Mesothelial cell of epicardium (in vitro differentiated cells): ENCODE measurements around the gene CD47. TPM values are rescaled to one million over a fixed set of nuclear protein-coding genes. Genes with fewer than 3 reads are reported as not detected.

Experiments used
- DNase-seq, 2 experiments: peaks; one replicate each; pipeline ENCODE4 v3.0.0; 2021; ENCODE audit warnings: low spot score in 2 of 2; ENCODE audit not compliant: unreplicated experiment in 2 of 2
- H3K27ac Mint-ChIP-seq: 2 replicates; pipeline ENCODE4 v1.8.0; 2021; ENCODE audit warnings: mixed read lengths
- H3K27me3 Mint-ChIP-seq: 2 replicates; pipeline ENCODE4 v1.8.0; 2021; ENCODE audit warnings: low read depth, mixed read lengths
- H3K36me3 Mint-ChIP-seq: 2 replicates; pipeline ENCODE4 v1.8.0; 2021; ENCODE audit warnings: mixed read lengths
- H3K4me1 Mint-ChIP-seq: 2 replicates; pipeline ENCODE4 v1.8.0; 2021; ENCODE audit warnings: mixed read lengths
- H3K4me3 Mint-ChIP-seq: 2 replicates; pipeline ENCODE4 v1.8.0; 2021; ENCODE audit warnings: mild to moderate bottlenecking, moderate library complexity, mixed read lengths
- H3K9me3 Mint-ChIP-seq: 2 replicates; pipeline ENCODE4 v1.8.0; 2021; ENCODE audit warnings: mixed read lengths
- CTCF ChIP-seq: fragments of 200-600 bp; sonication (generic); IDR thresholded peaks from one replicate; pipeline ENCODE4 v1.5.0; 2021; ENCODE audit warnings: antibody characterized with exemption; ENCODE audit not compliant: unreplicated experiment
- total RNA-seq: library from RNA; stranded (reverse); gene quantifications from 3 replicates; pipeline ENCODE4 v1.2.1, GENCODE V29; 2021

CD47 gene
- total RNA-seq, 1 donor from 2014 or later, result 174 TPM

GRCh38 chr3:108126348-108126747, 35.5 kb upstream of the CD47 start:
- no peaks in the 10 kb centered on the region for H3K27me3 Mint-ChIP-seq
- TF ChIP-seq CTCF, result no peak

DNA sequence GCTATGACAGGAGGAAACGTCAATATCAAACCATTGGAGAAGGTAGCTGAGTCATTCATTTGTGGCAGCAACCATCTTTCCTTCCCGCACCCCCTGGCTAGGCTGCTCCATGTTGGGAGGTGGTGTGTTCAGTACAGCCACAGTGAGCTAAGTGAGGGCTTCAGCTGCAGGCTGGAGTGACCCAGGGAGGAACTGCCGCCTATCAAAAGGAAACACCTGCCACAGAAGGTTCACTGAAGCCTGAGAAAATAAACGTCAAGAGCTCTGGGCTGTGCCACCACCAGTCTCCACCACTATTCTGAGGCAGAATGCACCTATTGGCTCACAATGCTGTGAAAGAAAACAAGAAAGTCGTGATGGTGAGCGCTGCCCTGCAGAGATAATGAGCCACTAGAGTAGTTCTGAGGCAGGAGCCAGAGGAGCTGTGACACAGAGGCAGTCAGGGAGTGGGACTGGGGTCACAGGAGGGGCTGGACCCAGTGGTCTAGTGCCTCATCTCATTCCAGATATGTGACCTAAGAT, 34.8 kb upstream of the CD47 start:
- Mint-ChIP-seq H3K4me3 (no peak overlapping the region), H3K27me3 (no peaks in the 10 kb centered on the region), H3K4me1 (peaks cover 11% of the 10 kb centered on the region), H3K36me3 (no peaks in the 10 kb centered on the region), H3K27ac (no peak overlapping the region), H3K9me3 (peaks cover 4% of the 10 kb centered on the region)
- TF ChIP-seq CTCF, result no peak
- no peak for DNase-seq

More at GRCh38 chr3:108126348-108126747, 35.5 kb upstream of the CD47 start:
- no peak for DNase-seq
- Mint-ChIP-seq H3K4me1 (peaks cover 11% of the 10 kb centered on the region), H3K27ac (no peak overlapping the region), H3K36me3 (no peaks in the 10 kb centered on the region), H3K4me3 (no peak overlapping the region), H3K9me3 (peaks cover 4% of the 10 kb centered on the region)

DNA sequence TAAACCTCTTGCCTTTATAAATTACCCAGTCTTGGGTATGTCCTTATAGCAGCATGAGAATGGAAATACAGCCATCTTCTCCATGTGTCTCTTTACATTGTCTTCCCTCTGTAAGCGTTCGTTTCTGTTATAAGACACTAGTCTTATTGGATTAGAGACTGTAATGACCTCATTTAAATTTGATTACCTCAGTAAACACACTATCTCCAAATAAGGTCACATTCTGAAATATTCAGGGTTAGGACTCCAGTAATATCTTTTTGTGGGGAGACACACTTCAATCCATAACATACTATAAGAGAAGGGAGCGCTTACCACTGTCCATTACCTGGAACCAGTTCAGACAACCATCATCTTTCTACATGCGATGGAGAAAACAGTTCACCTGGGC, 34.3 kb upstream of the CD47 start:
- no peak for TF ChIP-seq CTCF
- Mint-ChIP-seq H3K4me1 (peaks cover 11% of the 10 kb centered on the region), H3K27me3 (no peaks in the 10 kb centered on the region), H3K27ac (no peak overlapping the region), H3K4me3 (no peak overlapping the region), H3K9me3 (peaks cover 4% of the 10 kb centered on the region), H3K36me3 (no peaks in the 10 kb centered on the region)
- DNase-seq, result no peak

DNA sequence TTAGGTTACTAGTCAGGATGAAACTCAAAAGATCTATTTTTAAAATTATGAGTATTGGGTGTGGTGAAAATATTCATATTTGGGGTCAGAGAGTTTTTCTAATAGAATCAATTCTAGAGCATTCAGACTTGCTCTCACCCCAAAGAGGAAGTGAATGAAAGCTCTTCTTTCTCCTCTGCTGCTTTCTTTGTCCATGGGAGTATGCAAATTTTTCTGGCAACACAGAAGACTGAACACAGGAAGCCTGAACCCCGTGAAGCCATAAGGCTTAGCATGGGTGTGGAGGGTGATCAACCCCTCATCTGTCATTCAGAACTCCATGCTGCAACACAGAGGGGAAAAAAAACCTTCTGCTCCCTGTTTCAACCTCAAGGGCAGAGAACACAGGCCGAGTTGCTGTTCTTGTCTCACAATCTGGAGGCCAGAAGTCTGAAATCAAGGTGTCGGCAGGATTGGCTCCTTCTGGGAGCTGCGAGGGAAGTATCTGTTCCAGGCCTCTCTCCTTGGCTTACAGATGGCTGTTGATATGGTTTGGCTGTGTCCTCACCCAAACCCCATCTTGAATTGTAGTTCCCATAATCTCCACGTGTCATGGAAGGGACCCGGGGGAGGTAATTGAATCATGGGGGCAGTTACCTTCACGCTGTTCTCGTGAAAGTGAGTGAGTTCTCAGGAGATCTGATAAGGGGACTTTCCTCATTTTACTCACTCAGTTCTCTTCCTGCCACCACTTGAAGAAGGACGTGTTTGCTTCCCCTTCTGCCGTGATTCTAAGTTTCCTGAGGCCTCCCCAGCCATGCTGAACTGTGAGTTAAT, 33.7 kb upstream of the CD47 start:
- no peaks in the 10 kb centered on the region for H3K36me3 Mint-ChIP-seq
- DNase-seq, result no peak
- peaks cover 4% of the 10 kb centered on the region for H3K9me3 Mint-ChIP-seq
- no peaks in the 10 kb centered on the region for H3K27me3 Mint-ChIP-seq
- no peak for TF ChIP-seq CTCF
- H3K4me1 Mint-ChIP-seq, result peaks cover 11% of the 10 kb centered on the region
- H3K27ac Mint-ChIP-seq, result no peak overlapping the region
- no peak overlapping the region for H3K4me3 Mint-ChIP-seq

- peaks cover 2% of the 10 kb centered on the region for H3K9me3 Mint-ChIP-seq
- peaks cover 11% of the 10 kb centered on the region for H3K4me1 Mint-ChIP-seq
- H3K27ac Mint-ChIP-seq, result no peak overlapping the region
- TF ChIP-seq CTCF, result no peak
- no peak overlapping the region for H3K4me3 Mint-ChIP-seq
- DNase-seq, result no peak
- no peaks in the 10 kb centered on the region for H3K36me3 Mint-ChIP-seq
- H3K27me3 Mint-ChIP-seq, result no peaks in the 10 kb centered on the region
Measured at GRCh38 chr3:108123326-108123725, 32.5 kb upstream of the CD47 start.
